Measurements from ENCODE around the gene RAB4A. TPM values are rescaled to one million over a fixed set of nuclear protein-coding genes. Genes with fewer than 3 reads are reported as not detected.

The RAB4A gene
- total and polyA plus RNA-seq, 2 of the 4 experiments (the other 2 are of a cell fraction), result 25.6 to 26.2 TPM

GRCh38 chr1:229349463-229350385 lies 78.8 kb downstream of the RAB4A start:
- intact Hi-C loops (cut with micrococcal nuclease), result loop anchor here (5.0 kb wide), 1 partner anchor 58 kb away; no protein-coding TSS in a partner anchor

More at GRCh38 chr1:229349463-229350385, 78.8 kb downstream of the RAB4A start:
- H2BK120ac ChIP-seq (ENCODE audit: low read depth, low read length), result no peak overlapping the region
- no TSS peak for BruUV-seq (replicated peaks)
- no peak overlapping the region for H3K14ac ChIP-seq (replicated peaks; ENCODE audit: low read depth, low read length)
- H2BK5ac ChIP-seq (ENCODE audit: low read depth, low read length, poor library complexity, severe bottlenecking), result no peak overlapping the region
- no peak overlapping the region for H3K27ac ChIP-seq (ENCODE audit: insufficient read depth, low read length)
- dilution Hi-C loops (cut with HindIII; ENCODE audit: low sequenced_read_pairs, unreplicated experiment), result no loop called here
- no peak overlapping the region for H3K4ac ChIP-seq (ENCODE audit: low read depth, low read length)
- H4K5ac ChIP-seq (ENCODE audit: low read depth, low read length), result no peak overlapping the region
- no peaks in the 10 kb centered on the region for H4K20me1 ChIP-seq (ENCODE audit: insufficient read depth, low read length)
- H3K4me2 ChIP-seq (ENCODE audit: low read depth, low read length), result no peak overlapping the region
- no peak overlapping the region for H4K91ac ChIP-seq (ENCODE audit: insufficient read depth, low read depth, low read length)
- DNase-seq (no peak), ATAC-seq (ENCODE audit: low read depth) (no peak)
- H3K79me1 ChIP-seq (ENCODE audit: low read depth in 1 of 2, low read length in 2 of 2), result no peaks in the 10 kb centered on the region
- H3K56ac ChIP-seq (ENCODE audit: extremely low read depth, insufficient read depth, low read length), result no peak overlapping the region
- no peak overlapping the region for H3K18ac ChIP-seq (ENCODE audit: low read depth, low read length)
- no peaks in the 10 kb centered on the region for H3K9me1 ChIP-seq (ENCODE audit: insufficient read depth, low read length)
- no peaks in the 10 kb centered on the region for H3K36me3 ChIP-seq (ENCODE audit: control insufficient read depth, insufficient read depth, low read length)
- no peak overlapping the region for H2BK20ac ChIP-seq (ENCODE audit: low read depth, low read length)
- no peak overlapping the region for H2BK15ac ChIP-seq (ENCODE audit: low read depth, low read length)
- TF ChIP-seq ELK1 (IDR thresholded peaks at IDR 0.05; ENCODE audit: borderline replicate concordance, low read depth, low read length), result no peak
- no peak for TF ChIP-seq RFX5 (IDR thresholded peaks at IDR 0.05; ENCODE audit: low read depth, low read length)
- no peak for TF ChIP-seq CTCF (conservative IDR thresholded peaks at IDR 0.05; ENCODE audit: low read depth, low read length)
- TF ChIP-seq NFE2L2 (IDR thresholded peaks at IDR 0.05; ENCODE audit: low read depth, low read length), result no peak
- no peak for TF ChIP-seq RAD21 (IDR thresholded peaks at IDR 0.05; ENCODE audit: low read length)
- no peak for TF ChIP-seq POLR2A (IDR thresholded peaks at IDR 0.05; ENCODE audit: low read depth, low read length)
- TF ChIP-seq BHLHE40 (IDR thresholded peaks at IDR 0.05; ENCODE audit: low read depth, low read length), result no peak
- no peak overlapping the region for H3K9ac ChIP-seq (ENCODE audit: low read depth, low read length)
- H4K8ac ChIP-seq (ENCODE audit: low read depth in 2 of 2, low read length in 2 of 2), result no peak overlapping the region
- no peaks in the 10 kb centered on the region for H3K4me1 ChIP-seq (ENCODE audit: control insufficient read depth, insufficient read depth, low read length)
- no peak overlapping the region for H3K4me3 ChIP-seq (ENCODE audit: insufficient read depth, low read depth, low read length)
- no peak overlapping the region for H2AK5ac ChIP-seq (ENCODE audit: low read depth, low read length)
- POLR2A ChIA-PET (ENCODE audit: unreplicated experiment), result no interaction called here
- H3K27me3 ChIP-seq (ENCODE audit: control insufficient read depth, insufficient read depth, low read length), result peaks cover 19% of the 10 kb centered on the region
- H3K9me3 ChIP-seq (ENCODE audit: control insufficient read depth, insufficient read depth, low read length), result 0 out of 2 replicates have a peak, but pooled peaks cover 4% of the 10 kb centered on the region
- in situ Hi-C loops (cut with MboI; ENCODE audit: low sequenced_read_pairs), result no loop called here
- no peak overlapping the region for H2AFZ ChIP-seq (replicated peaks; ENCODE audit: low read length, poor library complexity)
- 91% methylated on average over 5 of the region's 8 CpGs; no CpG with 5 or more reads in 1 of the 2 experiments for WGBS, 2 experiments (ENCODE audit: extremely low coverage in 2 of 2, insufficient read length in 1 of 2)
- CTCF ChIA-PET, result interaction anchor here (0.6 kb wide), 1 partner anchor 176 kb away, joined by 3 read pairs; no protein-coding TSS in a partner anchor
- no peak overlapping the region for H2AK9ac ChIP-seq (replicated peaks; ENCODE audit: low read depth, low read length, poor library complexity)
- H3K23ac ChIP-seq (ENCODE audit: low read depth, low read length), result no peak overlapping the region

All from IMR-90 (cell line).